GM10847 (cell line): ENCODE results near the gene PPM1J.

ENCODE experiments used
- POLR2A ChIP-seq: IDR thresholded peaks from 2 replicates; pipeline ENCODE4 v1.6.1; 2011; ENCODE audit not compliant: insufficient read length; ENCODE audit errors: extremely low read depth

PPM1J gene

GRCh38 chr1:112700290-112701226 is 14.6 kb downstream of the PPM1J start:
- no peak for TF ChIP-seq POLR2A

DNA sequence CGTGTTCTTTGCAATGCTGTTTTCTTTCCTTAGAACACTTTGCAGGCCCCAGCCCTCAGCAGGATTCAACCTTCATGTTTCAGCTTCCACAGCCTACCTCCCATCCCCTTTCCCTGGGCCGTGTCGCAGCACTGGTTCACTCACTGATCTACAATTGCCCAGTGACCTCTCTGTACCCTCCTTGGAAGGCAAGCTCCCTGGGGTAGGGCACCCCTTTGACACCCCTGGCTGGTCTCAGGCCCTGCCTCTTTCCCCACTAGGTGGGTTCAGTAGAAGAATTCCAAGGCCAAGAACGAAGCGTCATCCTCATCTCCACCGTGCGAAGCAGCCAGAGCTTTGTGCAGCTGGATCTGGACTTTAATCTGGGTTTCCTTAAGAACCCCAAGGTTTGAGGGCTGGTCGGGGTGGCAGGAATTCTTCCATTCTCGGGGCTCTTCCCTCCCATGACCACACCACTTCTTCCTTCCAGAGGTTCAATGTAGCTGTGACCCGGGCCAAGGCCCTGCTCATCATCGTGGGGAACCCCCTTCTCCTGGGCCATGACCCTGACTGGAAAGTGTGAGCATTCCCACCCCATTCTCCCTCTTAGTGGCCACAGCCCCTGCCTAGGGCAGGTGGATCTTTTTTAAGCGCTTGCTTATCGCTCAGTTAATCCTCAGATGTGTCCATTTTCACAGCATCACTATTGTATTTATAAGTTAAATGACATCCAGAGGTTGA is 15.5 kb downstream of the PPM1J start:
- TF ChIP-seq POLR2A = no peak

GRCh38 chr1:112698366-112699310 is 16.5 kb downstream of the PPM1J start:
- no peak for TF ChIP-seq POLR2A

DNA sequence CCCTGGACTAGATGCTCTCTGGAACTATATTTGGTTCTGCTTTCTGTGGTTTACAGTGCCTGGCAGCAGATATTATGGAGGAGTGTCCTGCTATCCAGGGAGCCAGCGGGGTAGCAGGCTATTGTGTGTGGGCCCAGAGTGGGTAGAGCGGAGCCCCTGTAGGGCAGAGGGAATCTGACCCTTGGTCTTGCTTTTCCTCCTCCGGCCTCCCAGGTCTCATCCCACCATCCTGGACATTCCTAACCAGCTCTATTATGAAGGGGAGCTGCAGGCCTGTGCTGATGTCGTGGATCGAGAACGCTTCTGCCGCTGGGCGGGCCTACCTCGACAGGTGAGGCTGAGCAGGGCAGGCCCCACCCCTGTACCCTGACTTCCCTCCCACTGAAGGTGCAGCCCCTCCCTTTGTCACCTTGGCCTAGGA is 17.3 kb downstream of the PPM1J start:
- TF ChIP-seq POLR2A = no peak

- no peak for TF ChIP-seq POLR2A
These were observed 18.4 kb downstream of the PPM1J start for GRCh38 chr1:112696578-112697314.

GRCh38 chr1:112695276-112695675 is 19.9 kb downstream of the PPM1J start:
- TF ChIP-seq POLR2A = no peak

- TF ChIP-seq POLR2A = no peak
These were observed 20.7 kb downstream of the PPM1J start for GRCh38 chr1:112694363-112694929.

DNA sequence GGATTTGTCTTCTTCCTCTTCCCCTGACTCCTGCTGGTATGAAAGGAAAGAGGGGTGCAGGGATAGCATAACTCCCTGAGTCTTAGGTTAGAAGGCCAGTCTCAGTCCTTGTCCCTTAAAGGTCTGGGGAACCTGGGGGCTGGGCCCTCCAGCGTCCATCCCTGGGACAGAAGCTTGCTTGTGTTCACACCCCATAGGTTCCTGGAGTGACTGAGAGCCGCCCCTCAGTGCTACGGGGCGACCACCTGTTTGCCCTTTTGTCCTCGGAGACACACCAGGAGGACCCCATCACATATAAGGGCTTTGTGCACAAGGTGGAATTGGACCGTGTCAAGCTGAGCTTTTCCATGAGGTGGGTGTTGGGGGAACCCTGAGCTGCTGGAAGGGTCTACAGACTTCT is 21.3 kb downstream of the PPM1J start:
- no peak for TF ChIP-seq POLR2A

DNA sequence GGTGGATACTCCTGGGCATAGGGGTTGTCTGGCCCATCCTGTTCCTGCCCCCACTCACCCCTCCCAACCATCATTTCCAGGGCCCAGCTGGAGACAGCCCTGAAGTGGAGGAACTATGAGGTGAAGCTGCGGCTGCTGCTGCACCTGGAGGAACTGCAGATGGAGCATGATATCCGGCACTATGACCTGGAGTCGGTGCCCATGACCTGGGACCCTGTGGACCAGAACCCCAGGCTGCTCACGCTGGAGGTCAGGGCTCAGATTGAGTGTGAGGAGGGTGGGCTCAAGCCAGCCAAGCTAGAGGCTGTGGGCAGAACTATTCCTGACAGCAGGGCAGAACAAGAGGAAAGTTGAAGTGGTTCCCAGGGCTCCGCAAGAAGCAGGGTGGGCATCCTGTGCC is 22.5 kb downstream of the PPM1J start:
- no peak for TF ChIP-seq POLR2A

GRCh38 chr1:112689842-112690237 is 25.3 kb downstream of the PPM1J start:
- no peak for TF ChIP-seq POLR2A

DNA sequence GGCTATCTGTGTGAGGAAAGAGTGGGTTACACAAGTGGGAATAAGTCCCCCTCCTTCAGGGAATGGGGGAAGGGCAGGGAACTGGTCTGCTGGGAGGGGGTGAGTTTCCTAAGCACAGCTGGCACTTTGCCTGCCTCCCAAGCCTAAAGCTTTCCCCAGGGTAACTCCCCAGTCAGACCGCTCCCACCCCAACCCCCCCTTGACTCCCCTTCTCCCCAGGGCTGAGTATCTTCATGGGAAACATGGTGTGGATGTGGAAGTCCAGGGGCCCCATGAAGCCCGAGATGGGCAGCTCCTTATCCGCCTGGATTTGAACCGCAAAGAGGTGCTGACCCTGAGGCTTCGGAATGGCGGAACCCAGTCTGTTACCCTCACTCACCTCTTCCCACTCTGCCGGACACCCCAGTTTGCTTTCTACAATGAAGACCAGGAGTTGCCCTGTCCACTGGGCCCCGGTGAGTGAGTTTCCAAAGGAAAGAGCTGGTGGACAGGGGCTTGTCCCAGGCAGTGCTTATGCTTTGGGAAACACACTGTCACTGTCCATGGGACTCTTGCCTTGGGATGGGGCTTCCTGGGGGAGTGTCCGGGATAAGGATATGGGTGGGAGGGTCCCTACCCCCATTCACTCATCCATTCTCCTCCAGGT is 25.8 kb downstream of the PPM1J start:
- no peak for TF ChIP-seq POLR2A

DNA sequence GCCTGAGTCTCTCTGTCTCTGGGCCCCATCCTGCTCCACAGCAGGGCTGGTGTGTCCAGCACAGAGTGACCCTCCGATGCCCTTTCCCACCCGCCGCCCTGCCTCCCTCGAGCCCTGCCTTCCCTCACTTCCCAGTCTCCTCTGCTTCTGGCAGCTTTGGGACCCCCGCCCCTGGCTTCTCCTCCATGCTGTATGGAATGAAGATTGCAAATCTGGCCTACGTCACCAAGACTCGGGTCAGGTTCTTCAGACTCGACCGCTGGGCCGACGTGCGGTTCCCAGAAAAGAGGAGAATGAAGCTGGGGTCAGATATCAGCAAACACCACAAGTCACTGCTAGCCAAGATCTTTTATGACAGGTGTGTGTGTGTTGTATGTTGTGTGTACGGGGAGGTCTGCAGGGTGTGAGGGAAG is 26.3 kb downstream of the PPM1J start:
- no peak for TF ChIP-seq POLR2A

GRCh38 chr1:112687785-112688496 is 27.2 kb downstream of the PPM1J start:
- TF ChIP-seq POLR2A = no peak
